HG03565 (cell line): Measurements from ENCODE around the gene PRSS33.
A peak's percentile ranks its signal among the peaks of the same experiment; 100 is the strongest.

Source experiments
- ATAC-seq: cut with Tn5 transposase; IDR thresholded peaks from one replicate; pipeline ENCODE4 v1.9.1; 2021; ENCODE audit warnings: mild to moderate bottlenecking, moderate library complexity; ENCODE audit not compliant: unreplicated experiment

PRSS33 gene

GRCh38 chr16:2777903-2778629 lies 9.3 kb downstream of the PRSS33 start:
- no peak for ATAC-seq

- ATAC-seq, result peak; percentile 64
These were observed 10.0 kb downstream of the PRSS33 start, which contains the start of gene ELOB for GRCh38 chr16:2777231-2777902. TSS of gene ELOB (minus strand) at chr16:2777280. CDS start at chr16:2777239, 41 bp downstream.

GRCh38 chr16:2776500-2777139 lies 10.7 kb downstream of the PRSS33 start:
- ATAC-seq, result peak; percentile 27

GRCh38 chr16:2775765-2776499 lies 11.4 kb downstream of the PRSS33 start:
- no peak for ATAC-seq

- no peak for ATAC-seq
These were observed 12.1 kb downstream of the PRSS33 start for GRCh38 chr16:2775131-2775716.

GRCh38 chr16:2774161-2774891 lies 13.0 kb downstream of the PRSS33 start:
- ATAC-seq, result no peak

GRCh38 chr16:2773188-2773968 lies 14.0 kb downstream of the PRSS33 start:
- no peak for ATAC-seq

- no peak for ATAC-seq
These were observed 15.6 kb downstream of the PRSS33 start for GRCh38 chr16:2771496-2772402.

GRCh38 chr16:2770057-2770951 lies 17.1 kb downstream of the PRSS33 start:
- ATAC-seq, result no peak

- ATAC-seq, result no peak
These were observed 17.7 kb downstream of the PRSS33 start for GRCh38 chr16:2769675-2770056.

GRCh38 chr16:2769100-2769529 lies 18.2 kb downstream of the PRSS33 start:
- no peak for ATAC-seq

- ATAC-seq, result no peak
These were observed 18.8 kb downstream of the PRSS33 start for GRCh38 chr16:2768403-2769089.

GRCh38 chr16:2767891-2768290 lies 19.5 kb downstream of the PRSS33 start:
- no peak for ATAC-seq

- no peak for ATAC-seq
These were observed 20.1 kb downstream of the PRSS33 start for GRCh38 chr16:2767140-2767731.

- no peak for ATAC-seq
These were observed 20.8 kb downstream of the PRSS33 start for GRCh38 chr16:2766430-2767139.
